Fibroblast of lung (primary cell): ENCODE results near the gene PRR15. TPM values are rescaled to one million over a fixed set of nuclear protein-coding genes. Genes with fewer than 3 reads are reported as not detected.

Experiments used
- DNase-seq, 2 donors: peaks; one replicate each; pipeline versions ENCODE4 v3.0.0 to v3.0.0-alpha.2; 2010; ENCODE audit warnings: low read depth in 2 of 2
- H2AFZ ChIP-seq: 2 replicates; pipeline ENCODE4 v1.5.1; 2012; ENCODE audit warnings: low read length, control low read depth, inconsistent platforms
- H3K27ac ChIP-seq: 2 replicates; pipeline ENCODE4 v1.5.1; 2011; ENCODE audit warnings: low read length, control low read depth; ENCODE audit not compliant: insufficient read depth
- H3K27me3 ChIP-seq: 2 replicates; pipeline ENCODE4 v1.5.1; 2011; ENCODE audit warnings: mild to moderate bottlenecking, low read length; ENCODE audit not compliant: control insufficient read depth, insufficient read depth
- H3K36me3 ChIP-seq: 2 replicates; pipeline ENCODE4 v1.5.1; 2011; ENCODE audit warnings: low read length; ENCODE audit not compliant: control insufficient read depth, insufficient read depth
- H3K4me1 ChIP-seq: 2 replicates; pipeline ENCODE4 v1.5.1; 2011; ENCODE audit warnings: low read length; ENCODE audit not compliant: control insufficient read depth, insufficient read depth; ENCODE audit errors: extremely low read depth
- H3K4me2 ChIP-seq: 2 replicates; pipeline ENCODE4 v1.5.1; 2011; ENCODE audit warnings: low read length, control low read depth; ENCODE audit not compliant: insufficient read depth; ENCODE audit errors: extremely low read depth
- H3K4me3 ChIP-seq, 4 experiments: fragments of 200-600 bp in 1 of 4; sonication (generic) in 1 of 4; replicated peaks in 1 of 4; 2 replicates each; pipeline ENCODE4 v1.5.1; 2011 to 2016; ENCODE audit warnings: low read length in 4 of 4, low read depth in 3 of 4, mild to moderate bottlenecking in 3 of 4, control low read depth in 2 of 4, inconsistent platforms in 1 of 4, mixed read lengths in 1 of 4; ENCODE audit not compliant: insufficient read depth in 1 of 4; ENCODE audit errors: control extremely low read depth in 1 of 4
- H3K79me2 ChIP-seq: 2 replicates; pipeline ENCODE4 v1.5.1; 2012; ENCODE audit warnings: mild to moderate bottlenecking, low read length, inconsistent platforms; ENCODE audit not compliant: control insufficient read depth, insufficient read depth
- H3K9ac ChIP-seq: 2 replicates; pipeline ENCODE4 v1.5.1; 2011; ENCODE audit warnings: mild to moderate bottlenecking, low read length, control low read depth; ENCODE audit not compliant: insufficient read depth
- H3K9me3 ChIP-seq: 2 replicates; pipeline ENCODE4 v1.5.1; 2012; ENCODE audit warnings: low read depth, low read length; ENCODE audit not compliant: control insufficient read depth, insufficient read depth
- H4K20me1 ChIP-seq: 2 replicates; pipeline ENCODE4 v1.5.1; 2011; ENCODE audit warnings: low read length; ENCODE audit not compliant: control insufficient read depth, insufficient read depth; ENCODE audit errors: extremely low read depth
- CTCF ChIP-seq, 2 donors: IDR thresholded peaks in 1 of 2; conservative IDR thresholded peaks in 1 of 2; 1 replicate in 1 of 2; 2 replicates in 1 of 2; pipeline ENCODE4 v1.5.1; 2011 to 2012; ENCODE audit warnings: low read length in 2 of 2, control low read depth in 1 of 2, inconsistent platforms in 1 of 2, low read depth in 1 of 2, mild to moderate bottlenecking in 1 of 2
- EZH2 ChIP-seq: IDR thresholded peaks from 2 replicates; pipeline ENCODE4 v1.5.1; 2012; ENCODE audit warnings: low read length, control low read depth, mild to moderate bottlenecking; ENCODE audit errors: missing control alignments
- polyA plus RNA-seq, 2 donors: library from polyadenylated mRNA; depleted of rRNA in 1 of 2; stranded (reverse) in 1 of 2; unstranded in 1 of 2; fragments of >200 nt; gene quantifications; 2 replicates each; pipeline ENCODE4 v1.2.1, GENCODE V29; 2011 to 2012; ENCODE audit warnings: missing spikeins in 1 of 2
- total RNA-seq: library from RNA; depleted of rRNA; stranded (reverse); fragments of >200 nt; gene quantifications from 2 replicates; pipeline ENCODE4 v1.2.1, GENCODE V29; 2014

Gene PRR15
- total and polyA plus RNA-seq, 2 donors (not counting 1 experiment from before 2014, with no cell fraction given) = not detected

DNA sequence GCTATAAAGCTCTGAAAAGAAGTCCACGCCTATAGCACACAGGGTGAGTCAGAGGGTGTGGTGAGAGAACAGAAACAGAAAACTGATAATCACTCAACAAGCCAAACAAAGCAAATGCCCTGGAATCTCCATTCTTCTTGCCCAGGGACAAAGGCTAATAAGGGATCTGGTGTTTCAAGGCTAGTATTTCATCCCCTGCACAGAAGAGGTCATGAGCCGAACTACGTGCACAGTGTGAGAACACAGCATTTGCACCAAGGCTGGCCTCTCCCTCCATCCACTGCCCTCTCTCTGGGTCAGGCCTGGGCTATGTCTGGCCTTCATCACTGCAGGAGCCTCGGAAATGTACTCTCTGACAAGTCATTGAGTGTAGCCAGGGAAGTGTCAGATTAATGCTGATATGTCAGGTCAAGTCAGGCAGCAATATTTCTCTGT, 42.7 kb downstream of the PRR15 start:
- H2AFZ ChIP-seq = peak overlapping the region; percentile 60
- H3K27me3 ChIP-seq = no peaks in the 10 kb centered on the region
- no peak overlapping the region for H3K4me3 ChIP-seq
- H3K36me3 ChIP-seq = no peaks in the 10 kb centered on the region
- H3K4me1 ChIP-seq = peaks cover 8% of the 10 kb centered on the region
- TF ChIP-seq CTCF (conservative IDR thresholded peaks at IDR 0.05 in 1 of 2, IDR thresholded peaks at IDR 0.05 in 1 of 2; ENCODE audit: low read depth in 1 of 2, low read length in 2 of 2) (no peak), EZH2 (no peak)
- H3K9ac ChIP-seq = no peak overlapping the region
- H4K20me1 ChIP-seq = no peaks in the 10 kb centered on the region
- peak; percentile 67 to 84 for DNase-seq
- no peak overlapping the region for H3K27ac ChIP-seq
- H3K4me2 ChIP-seq = peak overlapping the region; percentile 25
- no peaks in the 10 kb centered on the region for H3K79me2 ChIP-seq
- H3K9me3 ChIP-seq = no peaks in the 10 kb centered on the region

GRCh38 chr7:29606830-29607229, 43.2 kb downstream of the PRR15 start:
- TF ChIP-seq EZH2 = no peak
- no peak for TF ChIP-seq CTCF (conservative IDR thresholded peaks at IDR 0.05 in 1 of 2, IDR thresholded peaks at IDR 0.05 in 1 of 2; ENCODE audit: low read depth in 1 of 2, low read length in 2 of 2)
- Histone ChIP-seq H2AFZ (no peak overlapping the region), H3K9me3 (no peaks in the 10 kb centered on the region), H3K27me3 (no peaks in the 10 kb centered on the region), H3K4me3 (no peak overlapping the region), H3K79me2 (no peaks in the 10 kb centered on the region), H3K4me2 (no peak overlapping the region), H4K20me1 (no peaks in the 10 kb centered on the region), H3K4me1 (peaks cover 8% of the 10 kb centered on the region), H3K27ac (no peak overlapping the region), H3K36me3 (no peaks in the 10 kb centered on the region), H3K9ac (no peak overlapping the region)
- no peak for DNase-seq

DNA sequence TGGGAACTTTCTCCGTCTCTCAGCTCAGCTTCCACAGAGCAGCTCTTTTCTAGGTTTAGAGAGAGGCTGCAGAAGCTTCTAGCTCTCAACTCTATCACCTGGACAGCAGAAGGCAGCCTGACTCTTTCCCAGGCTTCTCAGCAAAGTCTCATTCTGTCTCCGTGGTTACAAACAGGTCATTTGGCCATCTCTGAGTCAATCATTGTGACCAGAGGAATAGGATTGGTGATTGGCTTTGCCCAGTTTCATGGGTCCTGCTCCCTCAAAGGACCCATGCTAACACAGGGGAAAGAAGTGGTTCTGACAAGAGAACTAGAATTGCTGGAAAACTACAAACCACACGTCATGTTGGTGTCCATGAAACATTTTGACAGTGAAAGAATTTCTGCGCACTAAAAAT, 43.6 kb downstream of the PRR15 start:
- H3K9me3 ChIP-seq = no peaks in the 10 kb centered on the region
- no peak overlapping the region for H3K27ac ChIP-seq
- no peaks in the 10 kb centered on the region for H3K27me3 ChIP-seq
- peaks cover 8% of the 10 kb centered on the region for H3K4me1 ChIP-seq
- no peak overlapping the region for H3K9ac ChIP-seq
- no peak for TF ChIP-seq CTCF (conservative IDR thresholded peaks at IDR 0.05 in 1 of 2, IDR thresholded peaks at IDR 0.05 in 1 of 2; ENCODE audit: low read depth in 1 of 2, low read length in 2 of 2)
- TF ChIP-seq EZH2 = no peak
- H3K4me2 ChIP-seq = no peak overlapping the region
- DNase-seq = no peak
- H2AFZ ChIP-seq = no peak overlapping the region
- no peaks in the 10 kb centered on the region for H3K79me2 ChIP-seq
- H4K20me1 ChIP-seq = no peaks in the 10 kb centered on the region
- H3K4me3 ChIP-seq = no peak overlapping the region
- no peaks in the 10 kb centered on the region for H3K36me3 ChIP-seq
